ENCODE measurements around the gene NFIB.

NFIB gene

DNA sequence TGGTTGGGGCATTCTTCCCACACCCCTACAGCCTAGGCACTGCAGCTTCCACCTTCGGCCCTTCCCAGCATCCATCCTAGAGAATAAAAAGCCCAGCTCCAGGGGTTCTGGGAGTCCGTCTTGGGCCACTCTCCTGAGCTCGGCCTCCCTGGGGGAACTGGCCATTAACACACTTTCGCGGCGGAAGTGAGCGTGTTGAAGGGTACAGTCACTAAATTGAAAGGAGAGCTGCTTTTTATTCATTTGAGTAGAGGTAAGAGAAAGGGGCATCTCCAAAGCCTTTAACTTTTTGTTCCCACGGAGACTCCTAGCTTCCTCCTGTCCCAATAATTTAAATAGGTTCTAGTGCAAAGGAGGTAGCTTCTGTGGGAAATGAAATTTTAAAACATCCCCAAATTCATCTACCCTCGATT lies 31.0 kb upstream of the NFIB start:
- no peak for DNase-seq

DNA sequence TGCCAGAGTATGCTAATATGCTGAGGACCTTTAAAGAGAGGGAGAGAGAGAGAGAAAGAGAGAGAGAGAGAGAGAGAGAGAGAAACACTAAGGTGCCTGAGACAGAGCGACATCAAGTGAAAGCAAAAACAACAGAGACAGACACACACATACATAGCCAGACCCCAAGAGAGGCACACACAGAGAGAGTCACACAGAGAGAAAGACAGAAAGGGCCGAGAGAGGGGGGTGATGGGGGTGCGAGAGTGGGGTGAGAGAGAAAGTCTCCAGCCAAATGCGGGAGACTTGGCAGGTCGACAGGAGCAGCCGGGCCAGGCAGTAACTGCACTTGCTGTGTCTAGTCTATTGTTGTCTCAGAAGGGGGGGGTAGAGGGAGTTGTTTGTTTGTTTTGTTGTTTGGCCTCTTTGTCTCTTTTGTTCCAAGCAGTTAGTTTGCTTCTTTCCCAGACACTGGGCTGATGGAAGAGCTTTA lies 30.1 kb upstream of the NFIB start:
- DNase-seq = no peak

DNA sequence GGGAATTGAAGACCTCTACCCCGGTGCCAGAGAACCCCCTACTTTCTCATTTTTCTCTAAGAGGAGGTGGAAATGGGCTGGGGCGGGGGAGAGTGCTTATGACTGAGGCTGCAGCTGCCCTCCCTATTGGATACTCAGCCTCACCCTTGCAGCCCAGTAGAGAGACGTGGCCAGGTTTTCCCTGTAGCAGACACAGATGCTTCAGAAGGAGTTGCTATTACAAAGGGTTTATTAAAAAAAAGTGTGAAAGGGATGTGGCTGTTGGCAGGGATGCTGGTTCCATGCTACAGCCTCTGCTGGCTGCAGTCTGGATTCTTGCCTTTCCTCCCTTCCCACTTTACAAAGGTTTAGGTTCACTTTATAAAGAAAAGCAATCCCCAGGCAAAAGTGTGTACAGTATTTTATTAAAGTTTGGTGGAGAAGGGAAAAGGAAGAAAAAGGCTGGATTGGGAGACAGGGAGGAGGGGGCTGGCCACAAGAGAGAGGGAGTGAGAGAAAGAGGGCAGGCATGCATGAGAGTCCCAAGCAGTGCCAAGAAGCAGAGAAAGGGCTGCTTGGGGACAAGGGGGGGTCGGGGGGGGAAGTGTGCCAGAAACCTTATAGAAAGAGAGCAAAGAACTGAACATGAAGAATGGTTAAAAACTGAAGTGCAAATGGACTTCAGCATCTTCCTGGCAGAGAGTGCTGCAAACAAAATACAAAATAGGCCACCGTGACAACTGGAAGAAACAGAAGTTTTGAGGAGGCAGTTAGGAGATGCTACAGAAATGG lies 29.5 kb upstream of the NFIB start:
- no peak for DNase-seq

DNA sequence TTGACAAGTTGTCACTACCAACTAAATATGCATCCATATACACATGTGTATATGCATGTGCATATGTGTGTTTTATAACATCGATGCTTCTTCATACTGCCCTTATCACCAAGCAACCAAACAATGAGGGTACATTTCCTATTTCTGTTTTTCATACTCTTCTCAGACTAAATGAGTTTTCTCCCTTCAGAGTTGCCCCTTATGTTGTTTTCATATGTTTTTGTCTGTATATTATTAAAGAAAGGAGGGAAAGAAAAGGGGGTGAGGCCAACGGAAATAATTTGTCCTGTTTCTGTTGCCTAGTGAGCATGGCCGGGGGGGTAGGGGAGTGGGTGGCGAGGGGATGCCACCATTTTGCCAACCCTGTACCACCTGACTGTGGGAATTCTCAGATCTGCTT lies 28.8 kb upstream of the NFIB start:
- no peak for DNase-seq

DNA sequence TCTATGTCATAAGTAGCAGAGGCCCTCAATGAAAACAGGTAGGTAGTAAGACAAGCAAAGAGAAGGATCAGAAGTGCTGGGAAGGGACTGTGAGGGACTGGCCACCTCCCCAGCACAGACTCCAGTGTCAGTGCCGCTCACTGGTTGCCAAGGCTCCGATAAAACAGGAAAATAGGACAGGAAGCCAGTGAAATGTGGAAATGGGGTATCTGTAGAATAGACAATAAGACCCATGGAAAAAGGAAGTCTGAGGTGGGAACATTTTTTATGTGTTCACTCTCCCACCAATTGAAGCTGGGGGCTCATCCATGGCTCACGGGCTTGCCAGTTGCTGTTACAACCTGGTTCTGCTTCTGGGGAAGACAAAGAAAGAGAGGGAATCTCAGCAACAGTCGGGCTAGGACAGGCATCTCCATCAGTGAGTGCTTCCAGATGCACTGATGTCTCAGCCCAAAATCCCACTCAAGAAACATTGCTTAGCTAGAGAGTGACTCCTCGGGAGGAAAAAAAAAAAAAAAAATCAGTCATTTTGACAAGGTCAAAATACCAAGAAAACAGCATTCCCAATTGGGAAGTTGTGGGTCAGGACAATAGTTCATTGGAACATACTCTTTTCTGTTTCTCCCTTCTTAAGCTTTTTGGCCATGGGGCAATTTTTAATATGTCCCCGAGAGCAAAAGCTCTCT lies 27.6 kb upstream of the NFIB start:
- no peak for DNase-seq

DNA sequence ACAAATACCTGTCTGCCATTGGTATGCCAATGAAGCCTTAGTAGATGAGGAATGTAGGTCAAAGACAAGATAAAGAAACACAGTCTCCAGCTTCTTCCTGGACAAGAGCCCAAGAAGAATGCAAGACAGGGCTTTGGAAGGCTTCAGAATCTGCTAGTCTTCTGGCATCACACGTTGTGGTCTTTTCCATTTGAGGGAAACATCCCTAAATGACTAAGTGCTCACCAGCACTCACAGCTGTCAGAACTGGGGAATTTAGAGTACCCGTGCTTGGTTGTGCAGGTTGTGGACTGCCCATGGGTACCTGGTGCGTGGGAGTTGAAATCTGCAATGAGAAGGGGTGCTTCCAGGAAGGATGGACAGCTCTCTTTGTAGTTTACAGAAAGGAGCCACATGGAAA lies 27.1 kb upstream of the NFIB start:
- no peak for DNase-seq

DNA sequence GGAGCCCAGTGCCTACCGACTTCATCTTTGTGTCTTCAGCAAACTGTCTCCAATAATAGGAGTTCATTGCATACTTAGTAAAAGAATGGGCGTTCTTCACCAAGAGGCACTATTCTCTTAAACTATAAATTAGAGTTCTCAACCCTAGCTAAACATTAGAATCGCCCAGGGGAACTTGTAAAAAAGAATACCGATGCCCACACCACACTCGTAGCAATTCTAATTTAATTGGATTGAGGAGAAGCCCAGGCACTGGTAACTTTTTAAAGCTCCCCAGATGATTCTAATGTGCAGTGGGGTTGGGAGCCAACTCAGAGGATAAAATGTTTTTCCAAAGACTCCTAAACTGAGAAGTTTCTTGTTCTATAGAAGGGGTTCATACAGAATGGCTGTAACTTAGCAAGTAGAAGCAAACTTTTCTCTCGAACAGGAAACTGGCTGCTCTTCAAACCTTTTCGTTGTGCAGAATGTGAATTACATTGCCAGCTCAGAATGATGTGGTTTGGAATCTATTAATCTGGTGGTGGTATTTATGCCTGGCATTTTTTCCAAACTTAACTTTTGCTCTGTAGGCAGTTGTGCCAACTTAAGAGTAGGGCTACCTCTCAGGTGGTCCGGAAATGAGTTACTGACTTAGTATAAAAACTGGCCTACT lies 26.4 kb upstream of the NFIB start:
- no peak for DNase-seq

DNA sequence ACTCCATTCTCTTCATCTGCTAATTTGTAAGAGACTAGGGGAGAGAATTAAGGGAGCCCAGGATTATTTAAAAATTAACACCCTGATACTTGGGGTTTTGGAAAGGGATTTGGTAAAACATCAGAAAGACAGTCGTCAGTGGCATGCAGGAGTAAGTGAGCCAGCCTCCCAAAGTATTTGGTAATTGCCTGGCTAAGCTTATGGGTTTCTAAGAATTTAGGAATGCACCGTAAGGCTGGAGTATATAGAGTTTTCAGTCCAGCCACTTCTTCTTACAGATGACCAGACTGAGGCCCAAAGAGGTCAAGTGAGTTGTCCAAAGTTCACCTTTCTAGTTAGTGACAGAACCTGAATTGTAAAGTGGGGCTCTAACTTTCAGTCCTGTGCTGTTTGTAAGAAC lies 25.8 kb upstream of the NFIB start:
- DNase-seq = no peak

DNA sequence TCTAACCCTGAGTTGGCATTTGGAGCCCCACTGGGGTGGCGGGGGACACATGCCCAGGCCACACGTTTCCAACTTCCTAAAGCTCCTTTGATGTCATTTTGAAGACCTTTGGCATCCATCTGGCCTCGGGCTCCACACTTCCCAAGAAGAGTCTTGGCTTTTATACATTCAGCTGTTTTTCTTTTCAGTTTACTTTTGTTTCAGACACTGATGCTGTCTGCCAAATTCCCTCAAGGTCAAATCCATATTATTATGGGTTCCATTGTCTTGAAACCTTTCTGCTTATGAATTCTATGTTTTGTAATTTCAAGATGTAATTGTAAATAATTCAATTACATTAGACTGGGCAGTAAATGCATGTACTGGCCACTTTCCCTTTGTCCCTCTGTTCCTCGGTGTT lies 23.7 kb upstream of the NFIB start:
- no peak for DNase-seq

DNA sequence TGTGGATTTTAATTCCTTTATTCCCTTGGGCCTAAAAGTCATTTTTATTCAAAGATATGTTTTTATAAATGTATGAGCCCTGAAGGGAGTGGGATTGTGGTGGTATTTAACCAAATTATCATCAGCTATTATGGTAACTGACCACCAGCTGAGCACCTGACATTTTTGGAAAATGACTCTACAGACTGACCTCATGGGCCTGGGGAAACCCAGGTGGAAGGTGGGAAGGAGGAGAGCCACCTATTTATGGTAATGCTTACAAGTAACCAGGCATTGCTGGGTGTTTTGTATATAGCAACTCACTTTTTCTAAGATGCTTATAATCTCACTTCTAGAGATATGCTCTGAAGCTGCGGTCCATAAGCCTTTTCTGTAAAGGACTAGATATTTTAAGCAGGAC lies 22.3 kb upstream of the NFIB start:
- no peak for DNase-seq

DNA sequence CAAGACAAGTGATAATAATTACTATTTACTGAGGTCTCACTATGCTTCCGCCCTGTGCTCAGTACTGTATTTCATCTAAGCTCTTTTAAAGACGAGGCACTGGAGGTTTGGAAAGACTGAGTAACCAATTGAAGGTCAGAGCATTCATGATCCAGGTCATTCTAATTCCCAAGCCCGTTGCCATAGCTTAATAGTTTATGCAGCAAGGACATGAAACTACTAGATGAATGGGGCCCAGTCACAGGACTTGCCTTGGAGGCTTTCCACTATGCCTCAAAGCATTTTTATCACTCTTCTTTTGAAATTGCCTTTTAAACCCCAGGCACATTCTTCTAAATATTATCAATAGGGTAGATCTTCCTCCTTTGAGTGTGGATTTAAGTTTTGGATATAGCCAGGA lies 17.2 kb upstream of the NFIB start:
- no peak for DNase-seq

DNA sequence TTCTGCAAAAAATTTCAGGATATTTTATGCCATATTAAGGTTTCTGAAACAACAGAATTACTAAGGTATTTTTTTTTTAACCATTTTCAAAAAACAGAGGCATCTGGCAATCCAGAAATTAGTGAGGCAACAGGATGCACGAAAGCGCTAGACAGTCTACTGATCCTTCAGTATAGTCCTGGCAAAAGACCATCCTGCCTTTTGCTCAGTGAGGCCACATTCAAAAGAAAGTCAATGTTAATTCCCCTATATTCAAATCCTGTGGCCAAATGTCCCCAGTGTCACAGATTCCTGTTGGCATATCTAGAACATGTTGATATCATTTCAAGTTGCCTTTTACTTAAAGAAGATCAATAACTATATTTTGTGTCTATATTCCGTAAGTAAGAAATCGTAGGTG lies 13.1 kb upstream of the NFIB start:
- no peak for DNase-seq

DNA sequence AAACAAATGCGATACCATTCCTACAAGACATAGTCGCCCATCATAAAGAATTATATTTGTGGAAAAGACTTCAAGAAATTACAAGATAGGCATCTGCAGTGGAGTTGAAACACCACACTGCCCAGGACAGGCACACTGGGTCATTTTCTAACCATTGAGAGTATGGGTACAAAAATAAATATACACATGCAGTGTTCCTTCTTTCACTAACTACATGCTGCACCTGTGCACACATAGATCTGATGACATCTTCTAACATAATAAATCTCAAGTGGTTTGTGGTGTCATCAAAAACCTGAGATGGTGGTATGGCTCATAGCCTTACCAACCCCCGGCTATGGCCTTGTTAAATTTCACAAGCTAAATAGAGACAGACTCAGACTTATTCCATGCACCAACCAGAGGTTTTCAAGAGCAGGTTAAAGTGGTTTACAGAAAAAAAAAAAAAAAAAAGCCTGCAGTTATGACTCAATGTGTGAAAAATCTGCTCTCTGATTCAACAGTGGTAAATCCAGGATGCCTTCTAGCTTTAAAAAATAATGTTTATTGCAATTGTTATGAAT lies 12.4 kb upstream of the NFIB start:
- DNase-seq = no peak

DNA sequence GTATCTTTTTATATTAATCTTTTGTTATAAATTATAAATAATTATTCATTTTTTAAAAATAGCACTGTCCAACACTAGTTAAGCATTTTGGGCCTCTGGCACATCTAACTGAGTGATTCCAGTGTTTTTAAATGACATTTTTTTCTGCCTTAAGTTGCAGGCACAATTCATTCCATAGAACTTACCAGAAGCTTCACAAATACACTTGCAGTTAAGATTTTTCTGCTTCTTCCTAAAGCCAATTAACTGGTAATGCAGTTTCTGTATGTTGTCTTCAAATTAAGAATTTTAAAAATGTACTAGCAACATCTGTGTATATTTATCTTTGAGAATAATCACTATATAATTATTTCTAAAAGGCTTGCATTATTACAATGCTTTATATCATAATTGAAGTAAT lies 11.2 kb upstream of the NFIB start:
- DNase-seq = no peak

DNA sequence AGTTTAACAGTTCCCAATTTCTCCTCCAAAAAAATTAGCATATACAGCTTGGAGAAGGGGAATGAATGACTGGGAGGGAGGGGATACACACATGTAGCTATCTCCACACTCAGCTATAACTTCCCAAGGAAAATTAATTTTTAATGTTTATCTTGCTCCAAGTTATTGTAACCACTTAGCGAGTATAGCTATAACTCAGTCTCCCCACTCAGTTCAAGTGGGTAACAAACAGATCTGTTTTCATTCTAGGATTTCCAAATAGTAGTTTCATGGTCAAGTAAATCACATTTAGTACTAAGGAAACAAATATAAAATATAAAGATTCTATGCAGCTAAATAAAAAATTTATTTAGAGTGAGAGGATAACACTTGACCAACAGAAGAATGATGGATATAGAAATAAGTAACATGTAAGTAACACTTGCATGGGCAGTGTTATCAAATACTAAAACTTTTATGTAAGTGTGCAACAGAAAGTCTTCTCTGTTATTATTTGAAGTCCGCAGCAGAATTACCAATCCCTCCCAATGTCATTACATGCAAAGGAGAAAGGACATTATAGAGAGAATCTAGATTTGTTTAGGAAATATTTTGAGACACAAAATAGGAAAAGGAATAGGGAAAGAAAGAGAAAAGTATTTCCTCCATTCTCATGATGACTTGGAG lies 10.2 kb upstream of the NFIB start:
- no peak for DNase-seq

DNA sequence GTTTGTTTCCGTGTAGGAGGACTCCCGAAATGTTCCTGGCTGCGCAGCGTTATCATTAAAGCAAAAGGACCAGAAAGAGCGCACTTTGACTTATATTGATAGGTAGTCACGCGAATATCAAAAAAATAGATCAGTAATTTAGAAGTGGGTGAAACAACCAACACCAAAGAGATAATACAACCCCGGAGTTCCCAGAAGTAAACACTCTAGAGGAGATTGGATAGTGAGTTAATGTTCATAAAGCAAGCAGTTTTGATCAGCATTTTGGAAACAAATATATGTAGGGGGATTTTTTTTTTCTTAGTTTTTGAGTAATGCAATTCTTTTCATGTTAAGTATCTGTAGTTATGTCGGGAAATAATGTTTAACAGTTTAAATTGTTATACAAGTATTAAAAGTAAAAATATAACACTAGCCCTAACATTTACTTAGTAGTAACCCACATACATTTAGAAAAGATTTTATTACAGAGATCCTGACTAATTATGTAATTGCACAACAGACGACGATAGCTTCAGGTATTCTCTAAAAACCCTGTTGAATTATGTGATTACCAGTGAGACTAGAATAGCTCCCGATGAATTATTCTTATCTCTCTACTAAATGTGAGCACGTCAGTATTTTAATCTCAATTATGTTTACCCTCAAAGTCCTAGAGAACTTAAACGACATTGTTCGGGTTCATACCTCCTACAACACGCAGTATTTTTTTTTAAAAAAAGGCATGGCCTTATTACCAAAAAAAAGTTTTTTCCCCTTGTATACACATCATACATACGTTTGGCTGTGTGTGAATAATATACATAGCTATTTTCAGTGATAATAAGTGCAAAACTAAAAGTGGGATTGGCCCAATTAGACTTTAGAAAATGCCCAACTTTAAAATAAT lies 9.4 kb upstream of the NFIB start:
- no peak for DNase-seq

DNA sequence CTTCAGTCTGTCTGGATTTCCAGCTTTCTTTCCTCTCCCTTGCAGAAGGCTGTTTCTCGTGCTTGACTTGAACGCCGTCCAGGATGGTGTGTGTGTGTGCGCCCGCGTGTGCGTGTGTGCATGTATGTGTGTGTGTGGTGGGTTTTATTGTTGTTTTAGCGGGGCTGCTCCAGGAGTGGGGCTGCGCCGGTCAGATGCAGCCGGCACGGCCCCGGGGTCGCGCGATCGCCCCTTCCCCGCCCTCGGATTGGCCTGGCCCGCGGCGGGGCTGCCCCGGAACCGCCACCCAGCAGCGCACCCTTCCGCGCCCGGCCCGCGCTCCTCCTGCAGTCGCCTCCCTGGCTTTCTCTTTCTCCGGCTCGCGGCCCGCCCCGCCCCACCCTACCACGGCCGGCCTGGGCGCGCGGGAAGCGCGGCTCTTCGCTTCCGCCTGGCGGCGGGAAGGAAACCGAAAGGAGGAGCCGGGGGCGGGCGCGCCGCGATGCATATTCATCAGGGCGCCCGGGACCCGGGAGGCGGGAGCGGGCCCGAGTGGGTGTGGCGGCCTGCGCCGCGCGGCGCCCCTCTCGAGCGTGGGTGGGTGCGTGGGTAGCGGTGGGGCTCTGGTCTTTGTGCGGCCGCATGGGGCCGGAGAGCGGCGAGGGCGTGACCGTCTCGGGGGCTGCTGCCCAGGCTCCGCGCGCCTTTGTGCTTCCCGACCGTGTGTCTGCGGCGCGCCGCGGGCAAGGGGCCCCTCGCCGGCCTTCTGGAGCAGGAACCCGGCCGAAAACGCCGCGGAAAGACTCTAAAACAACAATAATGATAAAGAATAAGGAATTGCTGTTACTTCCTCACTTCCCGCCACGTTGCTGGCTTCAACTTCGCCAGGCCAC lies 8.5 kb upstream of the NFIB start:
- peak; percentile 80 for DNase-seq

DNA sequence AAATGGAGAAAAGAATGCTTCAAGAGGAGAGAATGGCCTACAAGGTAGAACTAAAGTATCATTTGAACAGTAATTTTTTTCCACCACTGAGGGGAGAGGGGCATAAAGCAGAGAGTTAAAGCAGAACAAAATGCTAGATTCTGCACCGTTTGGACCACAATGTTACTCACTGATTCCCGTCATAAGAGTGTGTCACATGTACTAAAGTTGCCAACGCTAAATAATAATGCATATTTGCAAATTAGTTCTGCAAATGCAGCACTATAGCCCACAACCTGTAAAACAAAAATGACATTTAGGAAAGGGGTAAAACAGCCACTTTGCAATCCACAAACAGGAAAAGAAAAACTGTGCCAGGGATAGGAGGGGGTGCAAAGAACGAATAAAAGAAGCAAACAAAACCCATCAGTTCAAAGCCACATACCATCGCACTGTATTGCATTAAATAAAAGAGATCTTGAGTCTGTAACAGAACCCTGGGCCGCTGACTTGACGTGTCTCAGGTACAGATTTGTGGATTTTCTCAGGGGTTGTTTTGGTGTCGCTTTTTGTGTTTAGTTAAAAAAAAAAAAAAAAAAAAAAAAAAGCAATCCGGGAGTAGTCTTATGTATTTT lies 7.7 kb upstream of the NFIB start:
- no peak for DNase-seq

DNA sequence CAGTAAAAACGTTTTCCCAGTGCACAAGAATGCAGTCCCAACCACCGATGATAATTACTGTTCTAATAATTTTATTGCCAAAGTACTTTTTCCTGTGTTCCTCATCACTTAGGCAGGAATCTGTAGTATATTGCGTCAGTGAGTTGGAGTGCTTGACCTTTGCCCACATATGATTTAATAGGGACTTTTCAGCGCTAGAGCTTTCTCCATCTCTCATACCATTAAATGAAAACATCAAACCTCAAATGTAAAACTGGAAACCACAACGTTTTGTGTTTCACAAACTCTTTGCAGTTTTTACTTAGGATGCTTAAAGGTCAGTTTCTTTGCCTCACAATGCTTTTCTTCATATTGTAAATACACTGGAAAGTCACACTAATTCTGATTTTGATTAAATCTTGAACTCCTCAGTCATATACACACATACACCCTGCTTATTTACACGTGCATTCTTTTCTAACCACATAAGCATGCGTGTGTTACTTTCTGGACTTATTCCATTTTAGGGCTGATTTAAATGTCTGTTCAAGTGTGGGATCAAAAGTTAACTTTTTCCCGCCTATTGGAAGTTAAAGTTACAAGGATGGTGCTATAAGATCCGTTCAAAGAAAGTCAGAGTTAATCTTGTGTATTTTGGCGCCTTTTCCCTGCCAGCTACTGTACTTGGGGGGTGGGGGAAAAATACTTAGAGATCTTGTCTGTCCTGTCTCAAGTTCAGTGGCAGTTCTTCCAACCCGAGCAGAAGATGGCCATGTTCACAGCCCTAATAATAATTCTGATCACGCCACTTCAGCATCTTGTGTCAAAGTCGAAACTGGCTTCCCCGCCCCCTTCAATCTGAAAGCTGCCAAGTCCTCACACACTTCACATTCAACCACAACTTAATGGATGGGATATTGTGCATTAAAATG lies 6.6 kb upstream of the NFIB start:
- DNase-seq = no peak

All from stimulated activated CD8-positive, alpha-beta memory T cell treated with anti-CD3 and anti-CD28 coated beads, Interleukin-4, amount 100 ng/mL, for 48 hours (primary cell).